SH-SY5Y (cell line): ENCODE data around the gene SLC6A3.

Experiments
- GATA2 ChIP-seq: IDR thresholded peaks from 2 replicates; pipeline ENCODE4 v1.6.1; 2011; ENCODE audit warnings: mild to moderate bottlenecking, low read depth, low read length
- GATA3 ChIP-seq: IDR thresholded peaks from 2 replicates; pipeline ENCODE4 v1.6.1; 2011; ENCODE audit warnings: low read depth, mild to moderate bottlenecking, low read length, moderate library complexity

- no peak for TF ChIP-seq GATA3
- no peak for TF ChIP-seq GATA2
Observed at GRCh38 chr5:1441166-1441865, 3.9 kb downstream of the SLC6A3 start.
